GM19023 (cell line): Measurements from ENCODE around the gene MSRB2.
"Not testable (repeated sequence)": the region's sequence is repeated elsewhere in the genome, so short reads cannot be mapped to it uniquely, and the experiment has no call there.

Experiments
- ATAC-seq: cut with Tn5 transposase; IDR thresholded peaks from one replicate; pipeline ENCODE4 v1.9.1; 2021; ENCODE audit warnings: mild to moderate bottlenecking, moderate library complexity; ENCODE audit not compliant: unreplicated experiment

The MSRB2 gene

DNA sequence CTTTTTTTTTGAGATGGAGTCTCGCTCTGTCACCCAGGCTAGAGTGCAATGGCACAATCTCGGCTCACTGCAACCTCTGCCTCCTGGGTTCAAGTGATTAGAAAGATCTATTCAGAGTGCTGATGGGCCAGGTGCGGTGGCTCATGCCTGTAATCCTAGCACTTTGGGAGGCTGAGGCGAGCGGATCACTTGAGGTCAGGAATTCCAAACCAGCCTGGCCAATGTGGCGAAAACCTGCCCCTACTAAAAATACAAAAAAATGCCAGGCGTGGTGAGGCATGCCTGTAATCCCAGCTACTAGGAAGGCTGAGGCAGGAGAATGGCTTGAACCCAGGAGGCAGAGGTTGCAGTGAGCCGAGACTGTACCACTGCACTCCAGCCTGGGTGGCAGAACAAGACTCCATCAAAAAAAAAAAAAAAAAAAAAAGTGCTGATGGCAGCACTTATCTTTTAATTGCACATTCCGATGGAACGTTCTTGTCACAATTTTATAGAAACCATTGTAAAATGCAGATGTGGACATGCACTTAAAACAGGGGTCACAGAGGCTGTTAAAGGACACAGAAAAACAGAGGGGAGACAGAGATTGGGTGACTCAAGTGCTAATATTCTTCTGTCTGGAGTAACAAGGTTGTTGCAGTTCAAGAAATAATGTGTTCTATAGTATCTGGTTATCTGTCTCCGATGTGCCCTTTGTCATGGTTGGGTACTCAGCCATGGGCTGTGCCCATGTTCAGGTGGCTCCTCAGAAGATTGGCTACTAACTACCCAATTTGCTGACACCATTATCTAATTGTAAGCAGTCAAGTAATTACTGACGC is 25.1 kb upstream of the MSRB2 start:
- peak; percentile 1 for ATAC-seq

DNA sequence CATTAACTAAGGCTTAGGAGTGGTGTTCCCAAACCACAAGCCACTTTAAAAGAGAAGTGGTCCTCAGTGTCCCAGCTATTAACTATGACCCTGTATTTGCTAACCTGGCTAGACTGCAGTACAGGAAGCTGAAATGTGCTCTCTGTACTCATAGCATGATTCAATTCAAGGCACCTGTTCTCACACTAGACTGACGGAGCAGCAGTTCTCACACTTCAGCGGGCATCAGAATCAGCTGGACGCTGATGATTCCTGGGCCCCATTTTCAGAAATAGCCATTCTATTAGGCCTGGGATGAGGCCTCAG is 24.5 kb upstream of the MSRB2 start:
- ATAC-seq: peak; percentile 43

DNA sequence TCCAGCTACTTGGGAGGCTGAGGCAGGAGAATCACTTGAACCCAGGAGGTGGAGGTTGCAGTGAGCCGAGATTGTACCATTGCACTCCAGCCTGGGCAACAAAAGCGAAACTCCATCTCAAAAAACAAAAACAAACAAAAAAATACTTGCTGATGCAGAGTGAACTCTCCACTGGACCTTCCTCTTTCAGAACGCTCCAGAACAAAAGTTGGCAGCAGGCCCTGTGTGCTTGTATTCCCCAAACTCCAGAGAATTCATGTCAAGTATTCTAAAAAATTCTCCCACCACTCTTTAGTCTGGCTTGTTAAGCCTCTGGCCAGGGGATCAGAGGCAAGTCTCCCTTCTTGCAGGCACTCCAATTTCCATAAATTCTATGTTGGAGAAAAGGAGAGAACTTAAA is 22.8 kb upstream of the MSRB2 start:
- not testable (repeated sequence) for ATAC-seq

DNA sequence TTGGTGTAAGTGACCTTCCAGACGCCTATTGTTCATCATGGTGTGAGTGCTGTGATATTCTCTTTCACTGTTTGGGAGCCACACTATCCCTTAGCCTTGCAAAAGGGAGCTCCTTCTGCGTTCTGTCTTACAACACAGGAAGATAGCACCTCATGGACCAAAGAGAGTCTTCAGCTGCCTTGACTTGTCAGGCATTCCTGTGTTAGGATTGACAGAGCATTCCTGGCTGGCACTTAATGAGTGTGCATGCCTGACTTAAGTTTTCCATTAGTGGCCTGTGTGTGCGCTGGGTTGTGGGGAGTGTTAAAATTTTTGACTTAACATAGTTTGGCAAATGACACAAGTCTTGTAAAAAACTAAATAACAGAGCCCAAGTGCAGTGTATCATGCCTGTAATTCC is 21.9 kb upstream of the MSRB2 start:
- no peak for ATAC-seq

DNA sequence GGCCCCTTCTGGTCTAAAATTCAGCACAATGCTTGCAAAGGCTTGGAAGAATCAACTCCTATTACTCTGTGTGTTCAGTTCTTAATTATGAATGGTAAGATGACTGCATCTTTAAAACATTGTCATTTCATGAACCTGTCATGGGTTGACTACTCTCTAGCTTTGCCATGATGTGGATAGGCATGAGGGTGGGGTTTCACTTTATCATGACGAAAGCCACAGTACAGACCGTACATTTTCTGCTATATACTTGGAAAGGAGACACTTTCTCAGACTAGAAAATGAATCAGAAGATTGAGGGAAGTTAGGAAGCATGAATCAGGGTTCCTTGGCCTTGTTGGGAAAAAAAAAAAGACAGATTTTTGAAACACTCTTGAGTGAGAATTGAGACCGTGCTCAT is 19.7 kb upstream of the MSRB2 start:
- no peak for ATAC-seq

DNA sequence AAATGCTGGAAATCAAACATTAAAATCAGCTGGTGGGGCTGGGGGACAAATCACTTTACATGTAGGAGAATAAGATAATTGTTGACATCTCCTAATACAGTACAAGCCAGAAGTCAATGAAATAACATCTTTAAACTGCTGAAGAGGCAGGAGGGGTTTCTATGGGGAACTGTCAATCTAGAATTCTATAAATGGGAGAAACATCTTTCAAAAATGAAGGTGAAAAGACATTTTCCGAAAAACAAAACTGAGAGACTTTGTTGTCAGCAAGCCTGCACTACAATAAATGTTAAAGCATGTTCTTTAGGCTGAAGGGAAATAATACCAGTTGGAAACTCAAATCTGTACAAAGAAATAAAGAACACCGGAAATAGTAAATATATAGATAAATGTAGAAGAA is 17.3 kb upstream of the MSRB2 start:
- ATAC-seq: no peak

DNA sequence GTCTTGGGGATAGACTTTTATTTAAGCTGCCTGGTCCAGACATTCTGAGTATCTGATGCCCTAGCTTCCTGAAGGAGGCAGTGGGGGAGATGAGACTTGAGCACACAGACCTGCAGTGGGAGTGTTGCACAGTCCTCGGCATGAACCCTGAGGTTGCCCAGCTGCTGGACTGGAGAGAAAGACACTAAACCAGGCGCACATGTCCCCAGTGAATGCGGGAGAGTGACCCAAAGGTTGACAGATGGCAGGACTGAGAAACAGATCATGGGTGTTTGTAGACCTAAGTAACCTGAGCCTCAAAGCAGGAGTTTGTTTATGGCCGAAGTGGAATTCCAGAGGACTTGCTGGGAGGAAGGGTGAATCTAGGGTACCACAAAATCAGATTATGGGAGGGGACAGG is 15.7 kb upstream of the MSRB2 start:
- no peak for ATAC-seq

DNA sequence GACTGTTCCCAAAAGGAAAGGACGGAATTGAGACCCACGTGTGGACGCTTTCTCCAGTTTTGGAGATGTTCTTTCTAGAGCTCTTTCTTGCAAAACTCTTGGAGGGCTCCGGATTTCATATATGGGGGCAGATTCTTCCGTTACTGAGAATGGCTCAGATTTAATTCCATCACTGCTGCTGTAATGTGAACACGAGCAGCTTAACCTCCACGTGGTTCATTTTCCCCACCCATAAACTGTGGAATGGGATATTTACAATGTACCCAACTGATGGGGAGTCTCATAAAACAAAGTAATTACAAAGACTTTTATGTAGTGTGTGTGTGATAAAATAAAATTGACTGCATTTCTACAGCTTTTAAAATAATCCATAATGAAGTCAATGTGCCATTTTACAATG is 15.1 kb upstream of the MSRB2 start:
- ATAC-seq: no peak

DNA sequence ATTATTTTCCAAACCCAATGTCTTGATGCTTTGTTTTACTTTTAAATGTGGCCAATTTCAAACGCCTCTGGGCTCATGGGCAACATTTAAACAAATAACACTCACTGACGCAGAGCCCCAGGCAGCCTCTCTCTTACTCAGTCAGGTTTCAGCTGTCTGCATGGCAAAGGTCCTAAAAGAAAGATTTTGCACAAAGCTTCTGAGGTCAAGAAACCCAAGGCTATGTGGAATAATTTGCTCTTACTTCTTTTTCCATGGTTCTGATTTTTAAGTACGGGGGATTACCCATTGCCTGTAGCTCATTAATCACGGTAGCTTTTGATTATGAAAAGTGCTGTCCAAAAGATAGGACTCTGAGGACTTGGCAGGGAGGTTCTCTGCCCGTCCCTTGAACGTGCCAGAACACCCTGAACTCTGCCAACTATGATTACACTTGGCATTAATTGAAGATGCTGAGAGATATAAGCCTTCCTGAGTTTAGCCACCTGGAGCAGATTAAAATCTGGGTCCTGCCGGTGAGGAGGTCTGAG is 14.1 kb upstream of the MSRB2 start:
- ATAC-seq: no peak

DNA sequence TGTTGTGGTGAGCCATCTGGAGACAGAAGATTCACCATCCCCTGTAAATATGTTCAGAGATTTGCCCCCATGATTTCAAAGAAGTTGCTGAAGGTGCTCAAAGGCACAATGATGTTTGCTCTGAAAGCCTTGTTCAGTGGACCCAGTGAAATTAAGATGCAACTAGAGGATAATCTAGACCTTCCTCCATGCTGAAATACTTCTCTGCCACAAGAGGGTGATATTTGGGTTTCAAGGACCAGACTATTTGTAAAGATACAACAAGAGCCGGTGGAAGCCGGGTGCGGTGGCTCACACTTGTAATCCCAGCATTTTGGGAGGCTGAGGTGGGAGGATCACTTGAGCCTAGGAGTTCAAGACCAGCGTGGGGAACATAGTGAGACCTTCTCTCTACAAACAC is 13.5 kb upstream of the MSRB2 start:
- ATAC-seq: no peak

DNA sequence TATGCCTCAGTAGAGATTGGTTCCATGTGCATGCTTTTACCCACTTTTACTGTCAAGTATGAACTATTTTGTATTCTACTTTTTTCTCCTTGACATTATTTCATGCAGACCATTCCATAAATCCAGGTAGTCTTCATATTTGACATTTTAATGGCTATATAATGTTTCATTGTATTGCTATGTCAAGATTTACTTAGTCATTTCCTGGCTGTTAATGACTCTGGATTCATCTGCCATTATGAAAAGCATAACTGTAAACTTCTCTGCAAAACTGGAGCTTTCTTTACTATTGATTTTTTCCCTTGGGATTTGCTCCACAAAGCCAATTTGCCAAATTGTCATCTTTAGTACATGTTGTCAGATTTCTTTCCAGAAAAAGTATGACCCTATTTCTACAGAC is 6.8 kb upstream of the MSRB2 start:
- no peak for ATAC-seq

DNA sequence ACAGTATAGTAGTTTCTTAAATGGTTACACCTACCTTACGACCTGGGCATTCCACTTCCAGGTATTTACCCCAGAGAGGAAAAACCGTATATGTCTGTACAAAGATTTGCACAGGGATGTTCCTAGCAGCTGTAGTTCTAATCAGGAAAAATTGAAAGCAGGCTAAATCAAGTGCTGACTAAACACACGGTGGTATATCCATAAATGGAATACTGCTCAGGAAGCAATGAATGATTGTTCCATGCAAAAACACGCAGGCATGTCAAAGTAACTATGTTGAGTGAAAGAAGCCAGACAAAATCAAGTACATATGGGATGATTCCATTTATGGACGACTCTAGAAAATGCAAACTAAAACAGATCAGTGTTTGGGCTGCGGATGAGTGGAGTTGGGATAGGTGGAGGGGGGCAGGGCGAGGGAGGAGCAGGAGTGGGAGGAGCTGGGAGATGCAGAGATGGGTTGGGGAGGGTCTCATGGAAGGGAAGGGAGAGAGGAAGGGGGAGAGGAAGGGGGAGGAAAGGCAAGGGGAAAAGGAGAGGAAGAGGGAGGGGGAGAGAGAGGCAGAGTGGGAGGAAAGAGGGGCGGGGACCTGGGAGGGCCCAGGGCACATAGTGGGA is 484 bp upstream of the MSRB2 start:
- ATAC-seq: no peak

DNA sequence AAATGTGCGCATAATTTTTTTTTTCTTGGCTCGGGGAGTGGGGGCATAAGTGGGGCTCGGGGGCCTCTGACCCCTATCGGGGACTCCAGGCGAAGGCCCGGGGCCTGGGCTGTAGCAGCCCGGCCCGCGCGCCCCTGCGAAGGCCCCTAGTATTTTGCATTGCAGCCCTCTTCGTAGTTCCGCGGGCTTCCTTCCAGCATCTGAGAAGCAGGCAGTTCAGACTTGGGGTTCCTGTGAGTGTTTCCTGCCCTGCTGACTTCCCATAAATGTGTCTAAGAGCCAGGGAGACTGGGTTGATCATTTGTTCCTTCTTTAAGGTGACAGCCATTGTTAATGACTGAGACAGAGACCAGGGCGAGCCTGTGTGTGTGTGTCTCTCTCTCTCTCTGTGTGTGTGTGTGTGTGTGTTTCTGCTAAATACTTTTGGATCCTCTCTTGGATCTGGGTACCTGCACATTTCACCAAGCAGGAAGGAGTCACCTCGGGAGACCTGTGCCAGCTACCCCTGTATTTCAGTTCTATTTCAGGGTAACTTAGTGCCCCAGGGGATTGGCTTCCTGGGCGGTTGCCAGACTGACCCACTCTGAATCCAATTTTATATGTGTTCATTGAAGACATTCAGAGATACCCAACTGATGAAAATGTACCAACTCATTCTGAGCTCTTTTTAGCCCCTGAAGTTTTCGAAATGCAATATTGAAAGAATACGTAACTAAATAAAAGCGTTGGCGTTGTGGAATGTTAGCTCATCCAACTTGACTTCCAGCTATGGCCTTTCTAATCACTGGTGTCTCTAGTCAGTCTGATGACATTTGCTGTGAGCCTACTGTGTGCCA is 805 bp downstream of the MSRB2 start:
- ATAC-seq: peak; percentile 59

DNA sequence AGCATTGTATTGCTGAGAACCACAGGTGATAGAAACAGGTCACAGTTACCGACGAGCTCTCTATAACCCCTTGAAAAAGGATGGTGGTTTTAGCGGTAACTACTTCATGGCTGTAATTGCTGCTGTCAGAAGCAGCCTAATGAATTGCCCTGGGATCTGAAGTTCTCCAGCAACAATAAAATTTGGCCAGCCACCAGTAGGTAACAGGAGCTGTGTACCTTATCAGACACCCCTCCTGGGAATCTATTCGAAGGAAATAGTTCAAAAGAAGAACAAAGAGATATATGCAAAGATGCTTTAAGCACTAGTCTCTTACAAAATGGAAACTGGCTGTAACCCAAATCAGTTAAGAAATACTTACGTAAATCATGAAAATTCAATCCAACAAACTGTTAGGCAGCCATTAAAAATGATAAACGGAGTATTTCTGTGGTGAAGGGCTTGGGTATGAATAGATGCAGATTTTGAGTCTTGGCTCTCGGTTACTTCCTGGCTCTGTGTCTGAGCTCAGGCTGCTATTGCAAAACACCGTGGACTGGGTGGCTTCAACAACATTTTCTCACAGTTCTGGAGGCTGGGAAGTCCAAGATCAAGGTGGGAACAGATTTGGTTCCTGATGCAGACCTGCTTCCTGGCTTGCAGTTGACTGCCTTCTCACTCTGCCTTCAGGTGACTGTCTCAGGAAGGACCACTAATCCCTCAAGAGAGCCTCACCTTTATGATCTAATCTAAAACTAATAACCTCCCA is 1.6 kb downstream of the MSRB2 start:
- no peak for ATAC-seq

DNA sequence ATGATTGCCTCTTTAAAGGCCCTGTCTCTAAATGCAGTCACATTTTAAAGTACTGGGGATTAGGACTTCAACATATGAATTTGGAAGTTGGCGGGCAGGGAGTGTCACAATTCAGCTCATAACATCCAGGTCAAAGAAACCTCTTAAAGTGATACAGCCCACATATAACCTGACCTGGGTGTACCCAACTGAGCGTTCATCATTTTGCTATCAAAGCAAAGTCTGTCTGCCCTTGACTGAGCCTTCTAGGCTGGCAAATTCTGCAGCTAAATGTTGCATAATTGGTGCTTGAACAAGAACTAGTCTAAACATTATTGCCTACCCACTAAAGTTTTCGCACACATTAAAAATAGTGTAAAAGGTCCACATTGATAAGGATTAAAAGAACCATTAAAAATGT is 3.7 kb downstream of the MSRB2 start:
- ATAC-seq: no peak

DNA sequence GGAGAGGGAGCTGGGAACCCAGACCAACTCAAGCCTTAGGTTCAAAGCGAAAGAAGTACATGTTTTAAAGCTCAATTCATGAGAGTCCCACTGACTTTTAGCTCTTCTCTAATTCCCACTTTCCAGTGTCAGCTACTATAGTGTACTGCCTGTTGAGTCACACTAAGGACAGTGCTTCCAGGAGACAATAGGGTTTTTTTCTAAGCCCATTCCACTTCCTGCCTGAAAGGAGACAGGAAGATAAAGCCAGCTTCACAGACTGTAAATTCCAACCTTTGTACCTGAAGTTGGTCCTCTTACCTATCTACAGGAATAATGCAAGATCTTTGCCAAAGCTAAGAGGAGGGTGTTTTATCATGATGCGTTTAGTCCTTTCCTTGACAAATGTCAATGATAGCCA is 4.4 kb downstream of the MSRB2 start:
- ATAC-seq: no peak

DNA sequence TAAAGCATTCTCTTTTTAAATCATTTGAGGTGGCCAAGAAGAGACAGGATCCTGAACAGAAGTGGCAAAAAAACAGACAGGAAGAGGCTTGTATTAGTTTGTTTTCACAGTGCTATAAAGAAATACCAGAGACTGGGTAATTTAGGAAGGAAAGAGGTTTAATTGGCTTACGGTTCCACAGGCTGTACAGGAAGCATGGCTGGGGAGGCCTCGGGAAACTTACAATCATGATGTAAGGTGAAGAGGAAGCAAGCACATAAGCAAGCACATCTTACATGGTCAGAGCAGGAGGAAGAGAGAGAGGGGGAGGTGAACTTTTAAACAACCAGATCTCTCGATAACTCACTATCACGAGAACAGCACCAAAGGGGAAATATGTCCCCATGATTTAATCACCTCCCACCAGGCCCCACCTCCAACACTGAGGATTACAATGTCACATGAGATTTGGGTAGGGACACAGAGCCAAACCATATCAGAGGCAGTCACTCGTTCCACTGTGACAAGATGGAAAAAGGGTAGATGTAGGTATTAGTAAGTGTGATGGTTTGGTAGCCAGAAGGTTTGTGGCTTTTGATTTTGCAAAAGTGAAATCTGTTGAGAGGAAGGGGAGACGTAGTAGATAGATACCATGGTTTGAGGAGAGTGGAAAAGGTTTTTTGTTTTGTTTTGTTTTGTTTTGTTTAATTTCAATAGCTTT is 5.1 kb downstream of the MSRB2 start:
- no peak for ATAC-seq

DNA sequence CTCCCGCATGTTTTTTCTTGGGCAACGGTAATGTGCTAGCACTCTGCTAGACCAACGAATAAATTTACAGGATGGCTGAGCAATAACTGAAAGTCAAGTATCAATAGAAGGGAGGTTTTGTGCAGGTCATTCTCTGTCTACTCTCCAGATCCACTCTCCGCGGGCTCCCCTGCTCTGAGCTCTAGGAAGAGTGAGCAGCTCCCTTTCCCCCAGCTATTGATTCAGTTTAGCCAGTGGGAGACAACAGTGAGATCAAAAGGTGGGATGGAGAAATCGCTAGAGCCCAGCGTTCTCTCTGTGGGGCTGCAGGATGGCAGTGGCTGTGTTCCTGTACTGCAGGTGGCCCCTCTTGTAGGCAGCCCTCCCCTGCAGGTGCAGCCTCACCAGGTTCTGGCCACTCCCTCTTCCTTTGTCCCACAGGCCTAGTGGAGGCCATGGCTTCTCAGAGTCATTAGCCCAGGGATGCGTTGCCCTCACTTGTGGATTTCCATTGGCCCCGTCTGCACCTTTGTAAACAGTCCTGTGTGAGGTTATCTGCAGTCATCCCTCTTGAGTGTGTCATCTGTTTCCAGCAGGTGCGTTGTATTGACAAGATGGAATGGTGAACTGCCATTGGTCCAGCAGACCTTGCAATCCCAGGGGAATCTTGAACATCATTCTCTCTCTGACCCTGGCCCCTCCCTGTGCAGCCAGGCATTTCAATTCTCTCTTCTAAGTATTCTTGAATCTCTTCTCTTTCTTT is 11.1 kb downstream of the MSRB2 start:
- ATAC-seq: no peak

DNA sequence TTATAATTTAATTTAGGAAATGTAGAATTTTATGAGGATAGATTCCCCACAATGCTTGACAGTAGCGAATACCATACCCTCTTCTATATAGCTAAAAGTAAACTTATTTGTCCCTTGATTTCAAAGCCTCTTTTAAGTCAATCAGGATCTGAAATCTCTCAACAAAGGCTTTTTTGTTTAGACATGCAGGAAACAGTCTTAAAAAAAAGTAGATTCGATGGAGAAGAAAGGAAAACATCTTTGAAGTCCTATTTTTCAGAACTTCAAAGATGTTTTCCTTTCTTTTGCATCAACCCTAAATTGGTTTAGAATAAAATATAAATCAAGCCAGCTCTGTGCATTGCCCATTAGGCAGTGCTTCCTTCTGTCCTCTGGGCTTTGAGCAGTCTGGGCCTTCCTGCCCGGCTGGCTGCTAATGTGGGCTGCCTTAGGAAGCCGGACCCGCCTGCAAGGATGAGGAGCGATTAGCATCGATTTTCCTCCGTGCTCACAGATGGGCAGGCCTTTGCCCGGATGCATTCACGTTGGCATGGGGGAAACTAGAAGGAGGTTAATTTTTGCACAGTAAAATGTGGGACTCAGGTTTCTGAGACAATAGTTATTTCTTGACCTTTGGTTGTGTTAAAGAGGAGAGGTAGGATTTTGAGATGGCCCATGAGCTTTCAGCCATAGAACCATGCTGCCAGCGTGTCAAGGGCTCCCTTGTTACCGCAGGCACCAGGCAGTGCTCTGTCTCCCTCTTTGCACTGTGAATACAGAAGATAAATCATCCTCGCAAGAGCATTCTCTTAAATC is 15.5 kb downstream of the MSRB2 start:
- ATAC-seq: no peak
